Measurements from ENCODE around the gene PTRHD1.

DNA sequence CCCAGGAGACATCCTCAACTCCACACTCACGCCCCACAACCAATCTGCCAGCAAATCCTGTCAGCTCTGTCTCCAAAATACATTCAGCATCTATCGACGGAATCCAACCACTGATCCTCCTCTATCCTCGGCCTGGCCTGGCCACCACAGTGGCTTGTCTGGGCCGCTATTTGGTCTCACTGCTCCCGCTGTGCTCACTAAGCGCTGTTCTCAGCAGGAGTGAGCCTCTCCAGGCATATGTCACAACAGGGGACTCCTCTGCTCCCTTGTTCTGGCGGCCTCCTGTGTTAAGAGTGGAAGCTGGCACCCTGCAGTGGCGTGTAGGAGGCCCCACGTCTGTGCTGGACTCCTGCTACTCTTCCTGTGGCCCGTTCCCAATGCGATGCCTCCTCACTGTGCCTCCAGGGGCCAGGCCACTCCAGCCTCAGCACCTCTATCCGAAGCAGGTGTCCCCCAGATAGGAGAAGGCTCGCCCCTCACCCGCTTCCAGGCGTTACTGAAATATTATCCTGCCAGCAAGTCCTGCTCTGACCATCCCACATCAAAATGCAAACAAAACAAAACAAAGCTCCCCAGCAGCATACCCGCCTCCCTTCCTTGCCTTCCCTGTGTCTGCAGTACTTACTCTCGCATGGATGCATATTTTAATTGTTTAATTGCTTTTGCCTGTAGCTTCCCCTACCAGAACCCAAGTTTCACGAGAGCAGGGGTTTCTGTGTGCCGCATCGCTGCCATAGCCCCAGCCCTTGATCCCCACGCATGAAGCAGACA is 39.9 kb upstream of the PTRHD1 start:
- TF ChIP-seq, protein P1, sequence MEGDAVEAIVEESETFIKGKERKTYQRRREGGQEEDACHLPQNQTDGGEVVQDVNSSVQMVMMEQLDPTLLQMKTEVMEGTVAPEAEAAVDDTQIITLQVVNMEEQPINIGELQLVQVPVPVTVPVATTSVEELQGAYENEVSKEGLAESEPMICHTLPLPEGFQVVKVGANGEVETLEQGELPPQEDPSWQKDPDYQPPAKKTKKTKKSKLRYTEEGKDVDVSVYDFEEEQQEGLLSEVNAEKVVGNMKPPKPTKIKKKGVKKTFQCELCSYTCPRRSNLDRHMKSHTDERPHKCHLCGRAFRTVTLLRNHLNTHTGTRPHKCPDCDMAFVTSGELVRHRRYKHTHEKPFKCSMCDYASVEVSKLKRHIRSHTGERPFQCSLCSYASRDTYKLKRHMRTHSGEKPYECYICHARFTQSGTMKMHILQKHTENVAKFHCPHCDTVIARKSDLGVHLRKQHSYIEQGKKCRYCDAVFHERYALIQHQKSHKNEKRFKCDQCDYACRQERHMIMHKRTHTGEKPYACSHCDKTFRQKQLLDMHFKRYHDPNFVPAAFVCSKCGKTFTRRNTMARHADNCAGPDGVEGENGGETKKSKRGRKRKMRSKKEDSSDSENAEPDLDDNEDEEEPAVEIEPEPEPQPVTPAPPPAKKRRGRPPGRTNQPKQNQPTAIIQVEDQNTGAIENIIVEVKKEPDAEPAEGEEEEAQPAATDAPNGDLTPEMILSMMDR (IDR thresholded peaks at IDR 0.05; ENCODE audit: low read depth, low read length) = no peak
- no peak for TF ChIP-seq EZH2phosphoT487 (IDR thresholded peaks at IDR 0.05; ENCODE audit: low read depth)

Measured in OCI-LY3 (cell line).